GM19023 (cell line): ENCODE data around the gene CCL19.

ENCODE experiments used
- ATAC-seq: cut with Tn5 transposase; IDR thresholded peaks from one replicate; pipeline ENCODE4 v1.9.1; 2021; ENCODE audit warnings: mild to moderate bottlenecking, moderate library complexity; ENCODE audit not compliant: unreplicated experiment

CCL19 gene

GRCh38 chr9:34664281-34665066 is 26.6 kb downstream of the CCL19 start:
- ATAC-seq, result peak; percentile 42

DNA sequence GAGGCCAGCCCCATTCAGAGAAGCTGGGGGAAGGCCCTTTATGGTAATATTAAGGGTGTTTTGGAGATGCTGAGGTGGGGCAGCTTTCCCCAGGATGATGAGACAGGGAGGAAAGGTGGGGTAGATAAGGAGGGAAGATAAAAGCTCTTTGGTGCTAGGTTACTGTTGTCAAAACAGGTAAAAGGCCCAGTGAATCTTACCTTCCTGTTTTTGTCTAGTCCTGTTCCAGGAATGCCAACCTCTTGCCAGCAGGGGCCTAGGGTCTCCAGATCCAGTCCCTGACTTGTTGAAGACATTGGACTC is 27.8 kb downstream of the CCL19 start:
- ATAC-seq, result no peak

DNA sequence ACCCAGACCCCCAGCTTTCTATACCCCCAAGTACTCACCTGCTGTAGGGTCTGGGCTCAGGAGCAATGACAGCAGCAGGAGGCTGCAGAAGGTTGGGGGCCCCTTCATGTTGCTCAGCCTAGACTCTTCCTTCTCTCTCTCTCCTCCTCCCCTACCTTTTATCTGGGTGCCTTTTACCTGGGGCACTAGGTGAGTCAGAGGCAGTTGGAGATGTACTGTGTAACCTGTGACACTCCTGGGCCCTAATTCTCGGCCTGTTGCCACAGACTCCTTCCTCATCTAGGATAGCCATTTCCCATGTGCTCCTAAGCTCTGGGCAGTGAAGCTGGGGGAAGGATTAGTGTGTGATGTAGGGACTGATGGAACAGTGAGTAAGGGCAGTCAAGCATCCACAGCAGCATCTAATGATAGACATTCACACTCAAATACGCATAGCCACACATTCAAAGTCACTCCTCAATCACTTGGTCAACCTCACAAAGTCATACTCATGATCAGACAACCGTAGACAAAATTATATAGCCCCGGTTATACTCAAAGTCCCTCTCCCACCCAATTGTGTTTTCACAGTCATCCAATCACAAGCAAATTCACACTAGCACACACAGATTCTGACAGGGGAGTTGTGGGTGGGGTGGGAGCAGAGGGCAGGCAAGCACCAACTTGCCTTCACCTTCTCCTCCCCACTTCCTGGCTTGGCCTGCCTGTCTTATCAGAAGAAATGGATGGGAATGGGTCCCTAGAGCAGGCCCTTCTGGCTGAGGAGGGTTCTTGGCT is 28.4 kb downstream of the CCL19 start, which contains the start of gene CCL27:
Gene CCL27, minus strand, starts transcription at position 132 of the 777 bp plus-strand sequence. Its CDS starts 24 bp downstream, at position 108.
- ATAC-seq, result no peak

GRCh38 chr9:34659592-34660253 is 31.4 kb downstream of the CCL19 start:
- no peak for ATAC-seq

GRCh38 chr9:34658461-34658860 is 32.6 kb downstream of the CCL19 start:
- no peak for ATAC-seq

DNA sequence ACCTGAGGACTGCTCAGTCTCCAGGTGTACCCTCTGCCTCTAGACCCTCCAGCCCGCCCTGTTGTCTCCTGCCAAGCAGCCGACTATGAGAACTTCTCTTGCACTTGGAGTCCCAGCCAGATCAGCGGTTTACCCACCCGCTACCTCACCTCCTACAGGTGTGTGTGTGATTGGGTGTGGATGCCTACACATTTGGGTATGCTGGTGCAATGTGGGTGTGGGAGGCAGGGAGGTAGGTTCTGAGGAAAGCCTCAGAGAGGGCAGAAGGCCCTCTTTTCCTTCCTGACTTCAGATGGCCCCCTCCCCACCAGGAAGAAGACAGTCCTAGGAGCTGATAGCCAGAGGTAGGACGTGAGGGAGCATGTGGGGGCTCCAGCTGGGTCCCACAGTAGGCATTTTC is 34.1 kb downstream of the CCL19 start:
- no peak for ATAC-seq

- ATAC-seq, result no peak
Observed at GRCh38 chr9:34655394-34655793, 35.7 kb downstream of the CCL19 start.

DNA sequence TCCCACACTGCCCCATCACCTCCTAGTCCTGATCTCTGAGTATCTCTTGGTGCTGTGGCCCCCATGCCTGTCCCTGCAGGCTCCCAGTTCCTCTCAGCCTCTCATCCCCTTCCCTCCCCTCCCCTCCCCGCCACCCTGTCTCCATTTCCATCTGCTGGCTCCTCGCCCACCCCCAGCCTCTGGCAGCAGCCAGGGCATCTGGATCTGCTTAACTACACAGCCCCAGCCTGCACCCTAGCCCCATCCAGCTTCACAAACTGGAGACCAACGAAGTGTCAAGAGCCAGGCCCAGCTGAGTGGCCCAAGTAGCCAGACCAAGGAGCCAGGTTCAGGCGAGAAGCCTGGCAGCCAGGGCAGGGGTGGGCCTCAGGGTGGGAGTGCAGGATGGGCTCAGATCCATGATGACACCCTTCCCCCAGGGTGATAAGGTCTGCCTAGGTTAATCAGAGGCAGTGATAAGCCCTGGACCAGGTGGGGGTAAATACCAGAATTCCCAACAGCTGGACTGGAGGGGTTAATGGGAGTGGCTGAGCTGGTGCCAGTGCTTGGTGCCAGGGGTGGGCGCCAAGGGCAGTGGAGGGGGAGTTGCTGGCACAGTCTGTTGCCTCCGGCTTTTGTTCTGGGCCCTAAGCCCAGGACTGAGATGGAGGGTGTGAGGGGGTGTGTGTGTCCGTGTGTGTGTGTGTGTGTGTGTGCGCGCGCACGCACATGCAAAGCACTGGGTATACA is 36.6 kb downstream of the CCL19 start:
- ATAC-seq, result no peak

DNA sequence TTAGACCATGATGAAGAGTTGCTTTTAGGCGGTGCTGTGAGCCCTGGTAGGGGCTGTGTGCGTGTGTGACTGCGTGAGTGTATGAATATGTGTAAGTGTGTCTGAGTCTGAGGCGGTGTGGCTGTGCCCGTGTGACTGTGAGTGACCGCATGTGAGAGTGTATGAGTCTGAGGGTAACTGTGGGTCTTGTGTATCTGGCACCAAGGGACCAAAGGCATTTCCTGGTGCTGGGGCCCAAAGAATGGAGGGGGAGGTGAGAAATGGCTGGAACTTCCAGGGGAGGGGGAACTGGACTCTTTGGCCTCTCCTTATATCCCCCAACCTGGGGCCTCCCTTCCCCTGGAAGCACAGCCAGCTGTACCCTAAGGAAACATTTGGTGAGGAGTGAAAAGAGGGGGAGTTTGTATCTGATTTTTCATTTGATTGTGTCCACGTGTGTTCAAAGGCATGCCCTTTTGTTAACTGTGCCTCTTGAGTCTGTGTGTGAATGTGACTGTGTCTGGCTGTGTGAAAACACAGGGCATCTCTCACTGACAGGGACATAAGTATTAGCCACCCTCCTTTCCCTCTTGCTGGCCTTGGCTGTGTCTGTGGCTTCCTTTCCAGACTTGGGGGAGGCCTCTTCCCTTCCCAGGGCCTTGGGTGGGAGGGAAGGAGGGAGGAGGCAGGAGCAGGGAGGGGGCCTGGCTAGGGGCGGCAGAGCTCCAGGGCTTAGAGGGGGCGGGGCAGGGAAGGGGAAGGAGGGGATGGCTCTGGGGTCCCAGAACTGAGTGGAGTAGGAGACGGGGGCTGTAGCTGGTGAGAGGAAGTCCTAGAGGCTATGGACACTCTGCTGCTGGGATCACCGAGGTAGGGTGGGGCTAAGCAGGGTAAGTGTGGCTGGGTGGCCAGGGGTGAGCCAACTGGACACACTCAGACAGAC is 37.7 kb downstream of the CCL19 start:
- no peak for ATAC-seq

GRCh38 chr9:34652602-34653000 is 38.5 kb downstream of the CCL19 start:
- ATAC-seq, result no peak

- no peak for ATAC-seq
Observed at GRCh38 chr9:34651876-34652601, 39.0 kb downstream of the CCL19 start, which contains the start of gene IL11RA. Gene IL11RA (plus strand): TSS chr9:34652185. CDS start chr9:34655218, 3,033 bp downstream.

GRCh38 chr9:34651321-34651720 is 39.8 kb downstream of the CCL19 start:
- no peak for ATAC-seq

GRCh38 chr9:34650816-34651215 is 40.3 kb downstream of the CCL19 start:
- ATAC-seq, result no peak

- no peak for ATAC-seq
Observed at GRCh38 chr9:34648673-34649072, 42.4 kb downstream of the CCL19 start.

DNA sequence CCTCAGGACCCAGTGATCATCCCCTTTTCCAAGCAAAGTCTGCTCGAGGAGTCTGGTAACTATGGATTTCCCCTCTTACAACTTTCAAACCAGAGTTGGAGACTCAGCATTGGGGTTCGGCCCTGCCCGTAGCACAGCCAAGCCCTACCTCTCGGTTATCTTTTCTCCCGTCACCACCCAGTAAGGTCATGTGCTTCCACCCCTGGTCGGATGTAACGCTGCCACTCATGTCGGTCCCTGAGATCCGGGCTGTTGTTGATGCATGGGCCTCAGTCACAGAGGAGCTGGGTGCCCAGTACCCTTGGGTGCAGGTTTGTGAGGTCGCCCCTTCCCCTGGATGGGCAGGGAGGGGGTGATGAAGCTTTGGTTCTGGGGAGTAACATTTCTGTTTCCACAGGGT is 43.4 kb downstream of the CCL19 start:
- ATAC-seq, result no peak

DNA sequence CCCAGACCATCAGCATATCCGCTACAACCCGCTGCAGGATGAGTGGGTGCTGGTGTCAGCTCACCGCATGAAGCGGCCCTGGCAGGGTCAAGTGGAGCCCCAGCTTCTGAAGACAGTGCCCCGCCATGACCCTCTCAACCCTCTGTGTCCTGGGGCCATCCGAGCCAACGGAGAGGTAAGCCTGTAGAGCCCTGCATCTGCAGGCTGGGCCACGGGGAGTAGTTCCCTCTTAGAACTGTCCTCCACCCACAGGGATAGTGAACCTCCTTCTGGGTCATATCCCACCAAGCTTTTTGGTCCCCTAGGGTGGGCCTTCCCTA is 44.0 kb downstream of the CCL19 start:
- ATAC-seq, result no peak

GRCh38 chr9:34646211-34647083 is 44.6 kb downstream of the CCL19 start, which contains the start of gene GALT:
Gene GALT (plus strand): TSS chr9:34646675. CDS start chr9:34646705, 30 bp downstream.
- peak; percentile 89 for ATAC-seq

DNA sequence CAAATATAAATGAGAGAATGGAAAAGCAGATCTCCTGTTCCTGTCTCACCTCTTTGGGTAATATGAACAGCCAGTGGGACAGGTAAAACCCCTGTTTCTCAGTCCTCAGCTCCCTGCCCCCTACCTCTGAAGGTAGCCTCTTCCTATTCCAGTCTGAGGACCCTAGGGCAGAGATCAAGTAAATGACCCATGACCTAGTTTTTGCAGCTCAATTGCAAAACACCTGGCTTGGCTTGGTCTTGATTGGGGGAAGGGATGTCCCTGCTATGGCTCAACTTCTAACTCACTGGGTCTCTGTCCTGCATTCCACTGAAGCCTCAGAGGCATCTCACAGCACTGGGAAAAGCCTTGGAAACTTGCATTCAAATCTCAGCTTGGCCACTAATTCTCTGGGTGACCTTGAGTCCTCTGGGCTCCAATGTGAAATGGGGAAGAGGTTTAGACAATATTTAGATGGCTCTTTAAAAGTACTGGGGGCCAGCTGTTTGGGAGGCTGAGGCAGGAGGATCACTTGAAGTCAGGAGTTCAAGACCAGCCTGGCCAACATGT is 46.2 kb downstream of the CCL19 start:
- no peak for ATAC-seq
